Measurements from ENCODE around the gene AGAP1.

The AGAP1 gene

GRCh38 chr2:235553291-235553690, 59.4 kb downstream of the AGAP1 start:
- no peak for DNase-seq

- no peak for DNase-seq
Measured at GRCh38 chr2:235553696-235554100, 59.9 kb downstream of the AGAP1 start.

GRCh38 chr2:235554385-235554784, 60.5 kb downstream of the AGAP1 start:
- DNase-seq: no peak

GRCh38 chr2:235554936-235555335, 61.1 kb downstream of the AGAP1 start:
- no peak for DNase-seq

GRCh38 chr2:235555371-235555770, 61.5 kb downstream of the AGAP1 start:
- no peak for DNase-seq

- no peak for DNase-seq
Measured at GRCh38 chr2:235556086-235556485, 62.2 kb downstream of the AGAP1 start.

GRCh38 chr2:235556901-235557300, 63.1 kb downstream of the AGAP1 start:
- DNase-seq: no peak

GRCh38 chr2:235557903-235558302, 64.1 kb downstream of the AGAP1 start:
- DNase-seq: no peak

GRCh38 chr2:235558572-235558971, 64.7 kb downstream of the AGAP1 start:
- DNase-seq: no peak

GRCh38 chr2:235560345-235560744, 66.5 kb downstream of the AGAP1 start:
- no peak for DNase-seq

- DNase-seq: no peak
Measured at GRCh38 chr2:235561450-235561849, 67.6 kb downstream of the AGAP1 start.

- DNase-seq: no peak
Measured at GRCh38 chr2:235562065-235562747, 68.4 kb downstream of the AGAP1 start.

GRCh38 chr2:235563056-235563910, 69.4 kb downstream of the AGAP1 start:
- DNase-seq: no peak

- DNase-seq: no peak
Measured at GRCh38 chr2:235564066-235564465, 70.2 kb downstream of the AGAP1 start.

GRCh38 chr2:235564884-235565530, 71.2 kb downstream of the AGAP1 start:
- no peak for DNase-seq

GRCh38 chr2:235566415-235566814, 72.6 kb downstream of the AGAP1 start:
- DNase-seq: no peak

GRCh38 chr2:235566931-235567495, 73.2 kb downstream of the AGAP1 start:
- DNase-seq: no peak

GRCh38 chr2:235567842-235568241, 74.0 kb downstream of the AGAP1 start:
- DNase-seq: no peak

GRCh38 chr2:235568431-235568830, 74.6 kb downstream of the AGAP1 start:
- DNase-seq: no peak

- no peak for DNase-seq
Measured at GRCh38 chr2:235569837-235570236, 76.0 kb downstream of the AGAP1 start.

GRCh38 chr2:235570256-235570655, 76.4 kb downstream of the AGAP1 start:
- DNase-seq: no peak

- DNase-seq: no peak
Measured at GRCh38 chr2:235570966-235571692, 77.3 kb downstream of the AGAP1 start.

GRCh38 chr2:235572592-235572991, 78.7 kb downstream of the AGAP1 start:
- no peak for DNase-seq
